Ovary (tissue), 3 donors: ENCODE measurements around the gene PLEKHG7.

Experiments used
- POLR2A ChIP-seq: fragments of 450-650 bp; IDR thresholded peaks from one replicate; pipeline ENCODE4 v1.6.1; 2017; ENCODE audit warnings: antibody characterized with exemption, mild to moderate bottlenecking, moderate library complexity
- TF ChIP-seq, protein P1 (sequence below), 3 donors: fragments of 450-650 bp in 2 of 3; fragments of 200-600 bp in 1 of 3; IDR thresholded peaks; one replicate each; pipeline versions ENCODE4 v1.5.1 to v1.8.0; 2016 to 2022; ENCODE audit warnings: antibody characterized with exemption in 3 of 3, mild to moderate bottlenecking in 1 of 3
- donor health status: DM: no; HTN: no; CAD: no.

DNA sequence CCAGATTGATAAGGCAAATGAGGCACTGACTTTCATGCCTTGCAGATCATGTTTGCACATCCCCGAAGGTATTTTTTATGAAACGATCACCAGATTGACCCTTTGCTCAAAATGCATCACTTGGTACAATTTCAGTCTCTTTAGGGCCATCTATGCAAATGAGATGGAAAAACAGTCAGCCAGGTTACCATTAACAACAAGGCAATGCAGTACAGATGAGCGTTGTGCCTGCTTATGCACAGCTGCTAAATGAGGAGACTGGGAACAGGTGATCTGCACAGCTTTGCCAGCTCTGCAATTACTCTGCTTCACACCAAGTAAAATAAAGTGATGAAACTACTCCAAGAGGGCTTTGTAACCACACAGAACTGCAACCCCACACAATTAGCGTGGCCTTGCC is 26.1 kb upstream of the PLEKHG7 start:
- TF ChIP-seq, protein P1, sequence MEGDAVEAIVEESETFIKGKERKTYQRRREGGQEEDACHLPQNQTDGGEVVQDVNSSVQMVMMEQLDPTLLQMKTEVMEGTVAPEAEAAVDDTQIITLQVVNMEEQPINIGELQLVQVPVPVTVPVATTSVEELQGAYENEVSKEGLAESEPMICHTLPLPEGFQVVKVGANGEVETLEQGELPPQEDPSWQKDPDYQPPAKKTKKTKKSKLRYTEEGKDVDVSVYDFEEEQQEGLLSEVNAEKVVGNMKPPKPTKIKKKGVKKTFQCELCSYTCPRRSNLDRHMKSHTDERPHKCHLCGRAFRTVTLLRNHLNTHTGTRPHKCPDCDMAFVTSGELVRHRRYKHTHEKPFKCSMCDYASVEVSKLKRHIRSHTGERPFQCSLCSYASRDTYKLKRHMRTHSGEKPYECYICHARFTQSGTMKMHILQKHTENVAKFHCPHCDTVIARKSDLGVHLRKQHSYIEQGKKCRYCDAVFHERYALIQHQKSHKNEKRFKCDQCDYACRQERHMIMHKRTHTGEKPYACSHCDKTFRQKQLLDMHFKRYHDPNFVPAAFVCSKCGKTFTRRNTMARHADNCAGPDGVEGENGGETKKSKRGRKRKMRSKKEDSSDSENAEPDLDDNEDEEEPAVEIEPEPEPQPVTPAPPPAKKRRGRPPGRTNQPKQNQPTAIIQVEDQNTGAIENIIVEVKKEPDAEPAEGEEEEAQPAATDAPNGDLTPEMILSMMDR (IDR thresholded peaks at IDR 0.05) = no peak
- TF ChIP-seq POLR2A = no peak
